GM23338 (cell line): Measurements from ENCODE around the gene WBP11. TPM values are rescaled to one million over a fixed set of nuclear protein-coding genes. Genes with fewer than 3 reads are reported as not detected.

Source experiments
- ATAC-seq: fragments of 200-7000 bp; cut with Tn5 transposase; 3 replicates; pipeline ENCODE4 v1.9.1; 2020
- DNase-seq: peaks from one replicate; pipeline ENCODE4 v3.0.0-alpha.2; 2015; ENCODE audit warnings: low spot score
- H2AFZ ChIP-seq: fragments of 200-600 bp; sonication (generic); 2 replicates; pipeline ENCODE4 v1.8.0; 2016; ENCODE audit warnings: antibody characterized with exemption, mild to moderate bottlenecking, moderate library complexity
- H3F3A ChIP-seq: fragments of 200-600 bp; sonication (generic); replicated peaks from 2 replicates; pipeline ENCODE4 v1.8.0; 2017; ENCODE audit warnings: antibody characterized with exemption, mixed run types, low read depth
- H3K27ac ChIP-seq: fragments of 200-600 bp; sonication (generic); 2 replicates; pipeline ENCODE4 v1.6.1; 2016; ENCODE audit warnings: low read depth
- H3K27me3 ChIP-seq: fragments of 200-600 bp; sonication (generic); 2 replicates; pipeline ENCODE4 v1.8.0; 2016; ENCODE audit warnings: mild to moderate bottlenecking, mixed run types, moderate library complexity; ENCODE audit not compliant: insufficient read depth
- H3K36me3 ChIP-seq: fragments of 200-600 bp; sonication (generic); 2 replicates; pipeline ENCODE4 v1.8.0; 2016; ENCODE audit warnings: mild to moderate bottlenecking; ENCODE audit not compliant: insufficient read depth
- H3K4me1 ChIP-seq: fragments of 200-600 bp; sonication (generic); 2 replicates; pipeline ENCODE4 v1.8.0; 2016; ENCODE audit warnings: mild to moderate bottlenecking, moderate library complexity; ENCODE audit not compliant: insufficient read depth
- H3K4me2 ChIP-seq: fragments of 200-600 bp; sonication (generic); 2 replicates; pipeline ENCODE4 v1.7.1; 2017; ENCODE audit warnings: mixed run types
- H3K4me3 ChIP-seq: fragments of 200-600 bp; sonication (generic); 2 replicates; pipeline ENCODE4 v1.6.1; 2016; ENCODE audit warnings: mixed run types
- H3K79me2 ChIP-seq: fragments of 200-600 bp; sonication (generic); replicated peaks from 2 replicates; pipeline ENCODE4 v1.8.0; 2017; ENCODE audit warnings: mild to moderate bottlenecking; ENCODE audit not compliant: insufficient read depth
- H3K9me2 ChIP-seq: fragments of 200-600 bp; sonication (generic); 2 replicates; pipeline ENCODE4 v1.8.0; 2017; ENCODE audit not compliant: insufficient read depth
- H4K20me1 ChIP-seq: fragments of 200-600 bp; sonication (generic); replicated peaks from 2 replicates; pipeline ENCODE4 v1.8.0; 2017; ENCODE audit warnings: mild to moderate bottlenecking; ENCODE audit not compliant: insufficient read depth
- H3K27ac Mint-ChIP-seq: 2 replicates; pipeline ENCODE4 v1.8.0; 2020; ENCODE audit warnings: inconsistent platforms, mild to moderate bottlenecking, moderate library complexity, mixed read lengths
- H3K27me3 Mint-ChIP-seq: 3 replicates; pipeline ENCODE4 v1.8.0; 2022; ENCODE audit warnings: low read depth, mild to moderate bottlenecking, moderate library complexity, mixed read lengths, inconsistent platforms; ENCODE audit not compliant: insufficient read depth, poor library complexity
- H3K36me3 Mint-ChIP-seq: 3 replicates; pipeline ENCODE4 v1.8.0; 2021; ENCODE audit warnings: low read depth, mild to moderate bottlenecking, inconsistent platforms, moderate library complexity, mixed read lengths
- H3K4me1 Mint-ChIP-seq: 3 replicates; pipeline ENCODE4 v1.8.0; 2020; ENCODE audit warnings: mild to moderate bottlenecking, inconsistent platforms, mixed read lengths
- H3K4me3 Mint-ChIP-seq: 3 replicates; pipeline ENCODE4 v1.8.0; 2021; ENCODE audit warnings: moderate library complexity, mild to moderate bottlenecking, inconsistent platforms, mixed read lengths
- H3K9me3 Mint-ChIP-seq: 3 replicates; pipeline ENCODE4 v1.8.0; 2020; ENCODE audit warnings: moderate library complexity, mild to moderate bottlenecking, inconsistent platforms, mixed read lengths
- CREB1 ChIP-seq: fragments of 250-450 bp; sonication (Bioruptor Pico); IDR thresholded peaks from 2 replicates; pipeline ENCODE4 v1.5.0; 2020; ENCODE audit warnings: low read depth, mild to moderate bottlenecking, moderate library complexity
- EZH2phosphoT487 ChIP-seq: fragments of 200-600 bp; sonication (generic); IDR thresholded peaks from one replicate; pipeline ENCODE4 v1.8.1; 2018; ENCODE audit warnings: antibody characterized with exemption; ENCODE audit not compliant: unreplicated experiment
- POLR2AphosphoS5 ChIP-seq: IDR thresholded peaks from 2 replicates; pipeline ENCODE4 v1.6.1; 2016; ENCODE audit warnings: antibody characterized with exemption, low read depth
- REST ChIP-seq: IDR thresholded peaks from one replicate; pipeline ENCODE4 v1.6.1; 2018; ENCODE audit warnings: antibody characterized with exemption; ENCODE audit not compliant: unreplicated experiment
- ZNF114 ChIP-seq: fragments of 250-450 bp; sonication (Bioruptor Pico); IDR thresholded peaks from 2 replicates; pipeline ENCODE4 v1.5.0; 2020; ENCODE audit warnings: mild to moderate bottlenecking, moderate library complexity
- ZNF462 ChIP-seq: fragments of 250-450 bp; sonication (Bioruptor Pico); IDR thresholded peaks from 2 replicates; pipeline ENCODE4 v1.5.0; 2020; ENCODE audit warnings: mild to moderate bottlenecking, moderate library complexity
- polyA plus RNA-seq: library from polyadenylated mRNA; unstranded; fragments of >200 nt; fragmentation: Nextera tagmentation; extraction: Ambion mirVana; gene quantifications from 2 replicates; pipeline ENCODE4 v1.2.1, GENCODE V29; 2016
- total RNA-seq: library from RNA; depleted of rRNA; stranded (reverse); fragments of >200 nt; shearing (Covaris generic); gene quantifications from 2 replicates; pipeline ENCODE4 v1.2.3, GENCODE V29; 2014
- TF ChIP-seq, protein P1 (sequence below), 2 experiments: fragments of 200-600 bp in 1 of 2; sonication (generic) in 1 of 2; conservative IDR thresholded peaks; 2 replicates each; pipeline versions ENCODE4 v1.5.1 to v1.6.1; 2016 to 2017; ENCODE audit warnings: antibody characterized with exemption in 2 of 2, low read depth in 2 of 2, mild to moderate bottlenecking in 2 of 2, moderate library complexity in 1 of 2
- TF ChIP-seq, protein P2 (sequence below): IDR thresholded peaks from 2 replicates; pipeline ENCODE4 v1.6.1; 2016; ENCODE audit warnings: antibody characterized with exemption

WBP11 gene
- total and polyA plus RNA-seq, 2 experiments from 2014 or later = 57.1 to 148 TPM

DNA sequence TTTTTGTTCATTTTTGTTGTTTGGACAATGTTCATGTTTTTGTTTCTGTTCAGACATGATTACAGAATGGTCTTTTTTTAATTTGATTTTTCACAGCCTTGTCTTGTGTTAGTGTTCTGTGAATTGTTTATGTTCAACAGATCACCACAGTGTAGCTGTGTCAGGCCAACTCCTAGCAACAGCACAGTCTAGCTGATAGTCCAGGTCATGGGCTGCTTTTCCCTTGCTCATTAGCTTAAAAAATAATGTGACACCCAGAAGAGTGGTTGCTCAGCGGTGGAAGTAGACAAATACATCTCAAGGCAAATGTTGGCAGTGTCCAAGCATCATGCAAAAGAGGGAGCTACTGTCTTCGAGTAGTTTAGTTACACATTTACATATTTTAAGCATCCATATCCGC, 22.4 kb downstream of the WBP11 start:
- Histone ChIP-seq H3K4me3 (no peak overlapping the region), H3K27me3 (no peaks in the 10 kb centered on the region), H3K4me1 (peaks cover 17% of the 10 kb centered on the region), H3K36me3 (no peaks in the 10 kb centered on the region), H3F3A (no peaks in the 10 kb centered on the region), H3K79me2 (peaks cover 2% of the 10 kb centered on the region; the same call in 1 of the 2 replicates), H3K9me2 (no peaks in the 10 kb centered on the region), H4K20me1 (peaks cover 14% of the 10 kb centered on the region; the same call in 1 of the 2 replicates), H2AFZ (no peak overlapping the region), H3K27ac (no peak overlapping the region), H3K4me2 (no peak overlapping the region)
- no peak overlapping the region for H3K4me3 Mint-ChIP-seq
- no peaks in the 10 kb centered on the region for H3K36me3 Mint-ChIP-seq
- peaks cover 2% of the 10 kb centered on the region for H3K27me3 Mint-ChIP-seq
- H3K27ac Mint-ChIP-seq = no peak overlapping the region
- DNase-seq = no peak
- peaks cover 20% of the 10 kb centered on the region for H3K4me1 Mint-ChIP-seq
- TF ChIP-seq ZNF114 (CRISPR knock-in tag) (no peak), POLR2AphosphoS5 (no peak), REST (no peak), EZH2phosphoT487 (no peak)
- TF ChIP-seq, protein P1, sequence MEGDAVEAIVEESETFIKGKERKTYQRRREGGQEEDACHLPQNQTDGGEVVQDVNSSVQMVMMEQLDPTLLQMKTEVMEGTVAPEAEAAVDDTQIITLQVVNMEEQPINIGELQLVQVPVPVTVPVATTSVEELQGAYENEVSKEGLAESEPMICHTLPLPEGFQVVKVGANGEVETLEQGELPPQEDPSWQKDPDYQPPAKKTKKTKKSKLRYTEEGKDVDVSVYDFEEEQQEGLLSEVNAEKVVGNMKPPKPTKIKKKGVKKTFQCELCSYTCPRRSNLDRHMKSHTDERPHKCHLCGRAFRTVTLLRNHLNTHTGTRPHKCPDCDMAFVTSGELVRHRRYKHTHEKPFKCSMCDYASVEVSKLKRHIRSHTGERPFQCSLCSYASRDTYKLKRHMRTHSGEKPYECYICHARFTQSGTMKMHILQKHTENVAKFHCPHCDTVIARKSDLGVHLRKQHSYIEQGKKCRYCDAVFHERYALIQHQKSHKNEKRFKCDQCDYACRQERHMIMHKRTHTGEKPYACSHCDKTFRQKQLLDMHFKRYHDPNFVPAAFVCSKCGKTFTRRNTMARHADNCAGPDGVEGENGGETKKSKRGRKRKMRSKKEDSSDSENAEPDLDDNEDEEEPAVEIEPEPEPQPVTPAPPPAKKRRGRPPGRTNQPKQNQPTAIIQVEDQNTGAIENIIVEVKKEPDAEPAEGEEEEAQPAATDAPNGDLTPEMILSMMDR (conservative IDR thresholded peaks at IDR 0.05; ENCODE audit: low read depth in 2 of 2) = no peak
- no peaks in the 10 kb centered on the region for H3K9me3 Mint-ChIP-seq
- ATAC-seq = no peak

DNA sequence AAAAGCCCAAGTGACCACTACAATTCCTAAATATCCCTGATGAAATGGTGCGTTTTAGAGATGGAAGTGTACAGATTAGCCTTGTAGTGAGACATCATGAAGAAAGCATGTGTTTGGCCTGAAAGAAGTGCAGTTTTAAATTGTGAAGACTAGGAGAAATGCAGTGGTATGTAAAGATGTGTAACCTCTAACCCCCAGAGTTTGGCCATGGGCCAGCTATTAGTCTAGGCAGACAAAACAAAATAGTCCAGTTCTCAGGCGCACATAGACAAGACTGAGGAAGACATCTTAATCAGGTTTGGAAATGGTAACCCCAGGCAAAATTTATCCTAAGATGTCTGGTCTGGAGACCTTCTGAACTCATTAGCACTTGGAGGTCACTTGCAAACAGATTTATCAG, 23.4 kb downstream of the WBP11 start:
- Histone ChIP-seq H2AFZ (no peak overlapping the region), H4K20me1 (peaks cover 8% of the 10 kb centered on the region; the same call in 1 of the 2 replicates), H3K79me2 (peaks cover 9% of the 10 kb centered on the region), H3F3A (no peaks in the 10 kb centered on the region), H3K27me3 (no peaks in the 10 kb centered on the region), H3K36me3 (no peaks in the 10 kb centered on the region), H3K9me2 (no peaks in the 10 kb centered on the region), H3K4me2 (no peak overlapping the region), H3K27ac (no peak overlapping the region), H3K4me3 (no peak overlapping the region), H3K4me1 (peaks cover 22% of the 10 kb centered on the region)
- DNase-seq (no peak), ATAC-seq (no peak)
- H3K4me1 Mint-ChIP-seq = peaks cover 27% of the 10 kb centered on the region
- no peaks in the 10 kb centered on the region for H3K36me3 Mint-ChIP-seq
- H3K9me3 Mint-ChIP-seq = no peaks in the 10 kb centered on the region
- H3K4me3 Mint-ChIP-seq = no peak overlapping the region
- H3K27ac Mint-ChIP-seq = no peak overlapping the region
- H3K27me3 Mint-ChIP-seq = peaks cover 5% of the 10 kb centered on the region
- TF ChIP-seq, protein P2, sequence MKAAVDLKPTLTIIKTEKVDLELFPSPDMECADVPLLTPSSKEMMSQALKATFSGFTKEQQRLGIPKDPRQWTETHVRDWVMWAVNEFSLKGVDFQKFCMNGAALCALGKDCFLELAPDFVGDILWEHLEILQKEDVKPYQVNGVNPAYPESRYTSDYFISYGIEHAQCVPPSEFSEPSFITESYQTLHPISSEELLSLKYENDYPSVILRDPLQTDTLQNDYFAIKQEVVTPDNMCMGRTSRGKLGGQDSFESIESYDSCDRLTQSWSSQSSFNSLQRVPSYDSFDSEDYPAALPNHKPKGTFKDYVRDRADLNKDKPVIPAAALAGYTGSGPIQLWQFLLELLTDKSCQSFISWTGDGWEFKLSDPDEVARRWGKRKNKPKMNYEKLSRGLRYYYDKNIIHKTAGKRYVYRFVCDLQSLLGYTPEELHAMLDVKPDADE = no peak
- TF ChIP-seq ZNF462 (CRISPR knock-in tag) = no peak
- no peak for TF ChIP-seq CREB1 (CRISPR knock-in tag)
- no peak for TF ChIP-seq POLR2AphosphoS5
